Measurements from ENCODE around the gene LRRK2. TPM values are rescaled to one million over a fixed set of nuclear protein-coding genes. Genes with fewer than 3 reads are reported as not detected.

LRRK2 gene
- polyA plus RNA-seq, 2 of the 4 experiments (the other 2 are of a cell fraction), result 5.3 to 20.4 TPM

DNA sequence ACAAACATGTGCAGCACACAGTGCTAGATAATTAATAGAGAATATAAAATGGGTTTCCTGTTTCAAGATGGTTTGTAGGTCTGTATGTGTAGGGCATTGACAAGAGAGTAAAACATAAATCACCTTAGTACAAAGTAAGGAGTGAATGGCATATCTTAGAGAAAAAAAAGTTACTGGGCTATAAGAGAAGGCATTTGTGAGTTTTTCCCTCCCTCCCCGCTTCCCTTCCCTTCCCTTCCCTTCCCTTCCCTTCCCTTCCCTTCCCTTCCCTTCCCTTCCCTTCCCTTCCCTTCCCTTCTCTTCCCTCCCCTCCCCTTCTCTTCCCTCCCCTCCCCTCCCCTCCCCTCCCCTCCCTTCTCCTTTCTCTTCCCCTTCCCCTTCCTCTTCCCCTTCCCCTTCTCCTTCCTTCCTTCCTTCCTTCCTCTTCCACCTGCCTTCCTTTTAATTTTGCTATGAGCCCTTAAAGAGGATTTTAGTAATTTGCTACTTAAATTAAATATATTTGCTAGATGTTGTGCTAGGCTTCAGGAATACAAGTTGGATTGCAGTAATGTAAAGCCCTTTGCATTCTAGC, 57.1 kb downstream of the LRRK2 start:
- H3K4me3 ChIP-seq, result no peak overlapping the region
- TF ChIP-seq, protein P1, sequence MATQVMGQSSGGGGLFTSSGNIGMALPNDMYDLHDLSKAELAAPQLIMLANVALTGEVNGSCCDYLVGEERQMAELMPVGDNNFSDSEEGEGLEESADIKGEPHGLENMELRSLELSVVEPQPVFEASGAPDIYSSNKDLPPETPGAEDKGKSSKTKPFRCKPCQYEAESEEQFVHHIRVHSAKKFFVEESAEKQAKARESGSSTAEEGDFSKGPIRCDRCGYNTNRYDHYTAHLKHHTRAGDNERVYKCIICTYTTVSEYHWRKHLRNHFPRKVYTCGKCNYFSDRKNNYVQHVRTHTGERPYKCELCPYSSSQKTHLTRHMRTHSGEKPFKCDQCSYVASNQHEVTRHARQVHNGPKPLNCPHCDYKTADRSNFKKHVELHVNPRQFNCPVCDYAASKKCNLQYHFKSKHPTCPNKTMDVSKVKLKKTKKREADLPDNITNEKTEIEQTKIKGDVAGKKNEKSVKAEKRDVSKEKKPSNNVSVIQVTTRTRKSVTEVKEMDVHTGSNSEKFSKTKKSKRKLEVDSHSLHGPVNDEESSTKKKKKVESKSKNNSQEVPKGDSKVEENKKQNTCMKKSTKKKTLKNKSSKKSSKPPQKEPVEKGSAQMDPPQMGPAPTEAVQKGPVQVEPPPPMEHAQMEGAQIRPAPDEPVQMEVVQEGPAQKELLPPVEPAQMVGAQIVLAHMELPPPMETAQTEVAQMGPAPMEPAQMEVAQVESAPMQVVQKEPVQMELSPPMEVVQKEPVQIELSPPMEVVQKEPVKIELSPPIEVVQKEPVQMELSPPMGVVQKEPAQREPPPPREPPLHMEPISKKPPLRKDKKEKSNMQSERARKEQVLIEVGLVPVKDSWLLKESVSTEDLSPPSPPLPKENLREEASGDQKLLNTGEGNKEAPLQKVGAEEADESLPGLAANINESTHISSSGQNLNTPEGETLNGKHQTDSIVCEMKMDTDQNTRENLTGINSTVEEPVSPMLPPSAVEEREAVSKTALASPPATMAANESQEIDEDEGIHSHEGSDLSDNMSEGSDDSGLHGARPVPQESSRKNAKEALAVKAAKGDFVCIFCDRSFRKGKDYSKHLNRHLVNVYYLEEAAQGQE (IDR thresholded peaks at IDR 0.05), result no peak
- TF ChIP-seq RAD21 (conservative IDR thresholded peaks at IDR 0.05 in 1 of 2, IDR thresholded peaks at IDR 0.05 in 1 of 2), result no peak
- TF ChIP-seq RCOR1 (IDR thresholded peaks at IDR 0.05; ENCODE audit: low read depth, low read length), result no peak
- TF ChIP-seq GATA3 (IDR thresholded peaks at IDR 0.05; ENCODE audit: borderline replicate concordance), result no peak
- no peak for TF ChIP-seq HES2 (IDR thresholded peaks at IDR 0.05)
- TF ChIP-seq HEYL (CRISPR knock-in tag; IDR thresholded peaks at IDR 0.05), result no peak
- no peak for TF ChIP-seq HOXB5 (CRISPR knock-in tag; IDR thresholded peaks at IDR 0.05)
- TF ChIP-seq JUN (IDR thresholded peaks at IDR 0.05), result no peak
- no peak for TF ChIP-seq ZSCAN20 (CRISPR knock-in tag; IDR thresholded peaks at IDR 0.05)
- TF ChIP-seq CHD2 (IDR thresholded peaks at IDR 0.05; ENCODE audit: low read length, partially characterized antibody), result no peak
- no peaks in the 10 kb centered on the region for H3K4me1 ChIP-seq
- DNase-seq (ENCODE audit: low read depth in 1 of 2, low spot score in 1 of 2) (no peak), ATAC-seq (no peak), FAIRE-seq (no peak)
- ChIA-PET CTCF (interaction anchor here (0.6 kb wide), 1 partner anchor 1372 kb away, joined by 3 read pairs; no protein-coding TSS in a partner anchor), POLR2A (no interaction called here)
- 93% methylated on average over 1 of the region's 1 CpG for WGBS (ENCODE audit: missing lambda C conversion rate)
- no peaks in the 10 kb centered on the region for H3K9me3 ChIP-seq
- H3K4me2 ChIP-seq, result no peak overlapping the region
- H3K27ac ChIP-seq, result no peak overlapping the region

DNA sequence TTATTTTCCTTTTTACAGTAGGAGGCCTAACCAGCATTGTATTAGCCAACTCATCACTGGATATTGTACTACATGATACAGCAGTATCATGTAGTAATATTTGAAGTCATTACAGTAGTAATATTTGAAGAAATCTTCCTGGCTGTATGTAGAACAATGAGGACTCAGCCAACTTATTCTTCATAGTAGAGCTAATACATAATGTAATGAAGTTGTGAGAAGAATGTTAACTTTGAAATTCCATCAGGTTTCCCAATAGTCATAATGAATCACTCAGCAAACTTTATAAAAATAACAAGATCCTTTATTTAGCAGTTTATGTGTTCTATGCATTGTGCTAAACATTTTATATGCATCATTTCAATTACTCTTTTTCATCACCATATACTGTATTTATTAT, 61.8 kb downstream of the LRRK2 start:
- TF ChIP-seq EHMT2 (IDR thresholded peaks at IDR 0.05; ENCODE audit: low read depth) (no peak), ZNF302 (CRISPR knock-in tag; IDR thresholded peaks at IDR 0.05) (no peak), NPAS2 (CRISPR knock-in tag; IDR thresholded peaks at IDR 0.05; ENCODE audit: borderline replicate concordance) (no peak), JUNB (IDR thresholded peaks at IDR 0.05) (no peak), CBX8 (IDR thresholded peaks at IDR 0.05) (no peak), CEBPB (IDR thresholded peaks at IDR 0.05) (peak; percentile 64 to 79; a peak in 3 of 4 replicates), FOXS1 (CRISPR knock-in tag; IDR thresholded peaks at IDR 0.05) (no peak), BCL3 (IDR thresholded peaks at IDR 0.05) (no peak), FOSL2 (IDR thresholded peaks at IDR 0.05) (peak; percentile 41; the same call in 1 of the 2 replicates), FOSL2 (CRISPR knock-in tag; IDR thresholded peaks at IDR 0.05) (peak; percentile 78), FOSB (CRISPR knock-in tag; IDR thresholded peaks at IDR 0.05) (no peak), KDM5A (IDR thresholded peaks at IDR 0.05) (no peak)
- TF ChIP-seq, protein P2, sequence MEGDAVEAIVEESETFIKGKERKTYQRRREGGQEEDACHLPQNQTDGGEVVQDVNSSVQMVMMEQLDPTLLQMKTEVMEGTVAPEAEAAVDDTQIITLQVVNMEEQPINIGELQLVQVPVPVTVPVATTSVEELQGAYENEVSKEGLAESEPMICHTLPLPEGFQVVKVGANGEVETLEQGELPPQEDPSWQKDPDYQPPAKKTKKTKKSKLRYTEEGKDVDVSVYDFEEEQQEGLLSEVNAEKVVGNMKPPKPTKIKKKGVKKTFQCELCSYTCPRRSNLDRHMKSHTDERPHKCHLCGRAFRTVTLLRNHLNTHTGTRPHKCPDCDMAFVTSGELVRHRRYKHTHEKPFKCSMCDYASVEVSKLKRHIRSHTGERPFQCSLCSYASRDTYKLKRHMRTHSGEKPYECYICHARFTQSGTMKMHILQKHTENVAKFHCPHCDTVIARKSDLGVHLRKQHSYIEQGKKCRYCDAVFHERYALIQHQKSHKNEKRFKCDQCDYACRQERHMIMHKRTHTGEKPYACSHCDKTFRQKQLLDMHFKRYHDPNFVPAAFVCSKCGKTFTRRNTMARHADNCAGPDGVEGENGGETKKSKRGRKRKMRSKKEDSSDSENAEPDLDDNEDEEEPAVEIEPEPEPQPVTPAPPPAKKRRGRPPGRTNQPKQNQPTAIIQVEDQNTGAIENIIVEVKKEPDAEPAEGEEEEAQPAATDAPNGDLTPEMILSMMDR (IDR thresholded peaks at IDR 0.05), result no peak
- ChIA-PET POLR2A (interaction anchor here (0.8 kb wide), 1 partner anchor 62 kb away, joined by 4 read pairs; the partner anchor contains the start of gene LRRK2), CTCF (interaction anchor here (1.0 kb wide), 1 partner anchor 37 kb away, joined by 3 read pairs; no protein-coding TSS in a partner anchor)
- DNase-seq (ENCODE audit: low read depth in 1 of 2, low spot score in 1 of 2) (peak in 1 of 2 experiments; percentile 52), FAIRE-seq (peak; percentile 84), ATAC-seq (no peak)
- H3K4me3 ChIP-seq, result no peak overlapping the region
- H3K27ac ChIP-seq, result no peak overlapping the region; a peak in 1 of 6 replicates
- peaks cover 14% of the 10 kb centered on the region; the same call in 1 of the 3 replicates for H3K9me3 ChIP-seq
- peaks cover 9% of the 10 kb centered on the region for H3K4me1 ChIP-seq
- no peak overlapping the region for H3K4me2 ChIP-seq

Data from A549 (cell line).